ENCODE results near the gene BCL11A.
A peak's percentile ranks its signal among the peaks of the same experiment; 100 is the strongest.

Gene BCL11A

GRCh38 chr2:60567919-60568768, 14.7 kb upstream of the BCL11A start:
- no peak for DNase-seq
- H2BK15ac ChIP-seq (ENCODE audit: low read depth, poor library complexity, severe bottlenecking): no peak overlapping the region
- H2AK5ac ChIP-seq (ENCODE audit: low read length, severe bottlenecking): no peak overlapping the region
- H4K91ac ChIP-seq (ENCODE audit: low read length): no peak overlapping the region
- no peak overlapping the region for H2BK12ac ChIP-seq (ENCODE audit: low read length in 2 of 2)
- no peak overlapping the region for H2BK120ac ChIP-seq (ENCODE audit: low read depth, low read length)
- H3K9me3 ChIP-seq (ENCODE audit: control insufficient read depth, low read length): no peaks in the 10 kb centered on the region
- H3K79me1 ChIP-seq (replicated peaks; ENCODE audit: low read length, poor library complexity, severe bottlenecking): no peaks in the 10 kb centered on the region
- H3K36me3 ChIP-seq (ENCODE audit: control insufficient read depth in 1 of 2, insufficient read depth in 2 of 2, low read depth in 1 of 2, low read length in 2 of 2): no peaks in the 10 kb centered on the region
- H3K4me1 ChIP-seq (ENCODE audit: control insufficient read depth, insufficient read depth, low read depth, low read length): peaks cover 8% of the 10 kb centered on the region
- peaks cover 58 to 82% of the 10 kb centered on the region in 2 experiments for H3K27me3 ChIP-seq (ENCODE audit: control insufficient read depth in 1 of 2, insufficient read depth in 1 of 2, low read length in 2 of 2)
- no peak overlapping the region for H3K27ac ChIP-seq (ENCODE audit: low read length, poor library complexity, severe bottlenecking)
- no peak overlapping the region for H3K18ac ChIP-seq (ENCODE audit: low read depth in 1 of 2, low read length in 2 of 2)
- 46% methylated on average over 10 of the region's 11 CpGs for WGBS
- no peak overlapping the region for H2BK5ac ChIP-seq (ENCODE audit: low read depth, low read length, poor library complexity, severe bottlenecking)
- H3K4me3 ChIP-seq (ENCODE audit: insufficient read depth in 1 of 2, low read depth in 1 of 2, low read length in 2 of 2): no peak overlapping the region
- no peak overlapping the region for H3K9ac ChIP-seq (ENCODE audit: low read length)
- H4K8ac ChIP-seq (ENCODE audit: low read length): no peak overlapping the region
- no peak overlapping the region for H3K4ac ChIP-seq (ENCODE audit: low read depth in 1 of 2, low read length in 2 of 2)
- no peak overlapping the region for H3K23ac ChIP-seq (ENCODE audit: low read length in 2 of 2)
- no peak overlapping the region for H2AFZ ChIP-seq (ENCODE audit: low read depth, low read length)
- H3K4me2 ChIP-seq (ENCODE audit: low read length, poor library complexity, severe bottlenecking): no peak overlapping the region
- no peak overlapping the region for H3K14ac ChIP-seq (ENCODE audit: low read length in 2 of 2)

- no peak overlapping the region for H4K8ac ChIP-seq (ENCODE audit: low read length)
- H3K9ac ChIP-seq (ENCODE audit: low read length): no peak overlapping the region
Measured at GRCh38 chr2:60567096-60567495, 13.6 kb upstream of the BCL11A start.

GRCh38 chr2:60565472-60565871, 12.0 kb upstream of the BCL11A start:
- Histone ChIP-seq H3K4ac (ENCODE audit: low read depth in 1 of 2, low read length in 2 of 2) (no peak overlapping the region), H3K23ac (ENCODE audit: low read length in 2 of 2) (no peak overlapping the region), H2BK12ac (ENCODE audit: low read length in 2 of 2) (no peak overlapping the region), H3K79me1 (replicated peaks; ENCODE audit: low read length, poor library complexity, severe bottlenecking) (no peaks in the 10 kb centered on the region), H2AFZ (ENCODE audit: low read depth, low read length) (no peak overlapping the region), H3K27ac (ENCODE audit: low read length, poor library complexity, severe bottlenecking) (no peak overlapping the region), H3K36me3 (ENCODE audit: control insufficient read depth in 1 of 2, insufficient read depth in 2 of 2, low read depth in 1 of 2, low read length in 2 of 2) (no peaks in the 10 kb centered on the region), H3K4me1 (ENCODE audit: control insufficient read depth, insufficient read depth, low read depth, low read length) (peaks cover 7% of the 10 kb centered on the region), H2AK5ac (ENCODE audit: low read length, severe bottlenecking) (no peak overlapping the region), H3K9ac (ENCODE audit: low read length) (no peak overlapping the region), H3K14ac (ENCODE audit: low read length in 2 of 2) (no peak overlapping the region), H2BK15ac (ENCODE audit: low read depth, poor library complexity, severe bottlenecking) (no peak overlapping the region), H3K4me3 (ENCODE audit: insufficient read depth in 1 of 2, low read depth in 1 of 2, low read length in 2 of 2) (no peak overlapping the region), H3K9me3 (ENCODE audit: control insufficient read depth, low read length) (no peaks in the 10 kb centered on the region), H3K4me2 (ENCODE audit: low read length, poor library complexity, severe bottlenecking) (no peak overlapping the region), H2BK120ac (ENCODE audit: low read depth, low read length) (no peak overlapping the region), H4K91ac (ENCODE audit: low read length) (no peak overlapping the region), H2BK5ac (ENCODE audit: low read depth, low read length, poor library complexity, severe bottlenecking) (no peak overlapping the region), H4K8ac (ENCODE audit: low read length) (no peak overlapping the region), H3K18ac (ENCODE audit: low read depth in 1 of 2, low read length in 2 of 2) (no peak overlapping the region), H3K27me3 (ENCODE audit: control insufficient read depth in 1 of 2, insufficient read depth in 1 of 2, low read length in 2 of 2) (peaks cover 49 to 75% of the 10 kb centered on the region in 2 experiments)
- DNase-seq: peak; percentile 29
- 0% methylated on average over 1 of the region's 3 CpGs for WGBS

More at GRCh38 chr2:60567096-60567495, 13.6 kb upstream of the BCL11A start:
- H3K4ac ChIP-seq (ENCODE audit: low read depth in 1 of 2, low read length in 2 of 2): no peak overlapping the region
- no peak overlapping the region for H2AK5ac ChIP-seq (ENCODE audit: low read length, severe bottlenecking)
- WGBS: 100% methylated on average over 3 of the region's 4 CpGs
- H3K27ac ChIP-seq (ENCODE audit: low read length, poor library complexity, severe bottlenecking): no peak overlapping the region
- no peak overlapping the region for H3K18ac ChIP-seq (ENCODE audit: low read depth in 1 of 2, low read length in 2 of 2)
- H3K79me1 ChIP-seq (replicated peaks; ENCODE audit: low read length, poor library complexity, severe bottlenecking): no peaks in the 10 kb centered on the region
- H3K4me1 ChIP-seq (ENCODE audit: control insufficient read depth, insufficient read depth, low read depth, low read length): peaks cover 8% of the 10 kb centered on the region
- no peak overlapping the region for H3K23ac ChIP-seq (ENCODE audit: low read length in 2 of 2)
- peaks cover 51 to 77% of the 10 kb centered on the region in 2 experiments for H3K27me3 ChIP-seq (ENCODE audit: control insufficient read depth in 1 of 2, insufficient read depth in 1 of 2, low read length in 2 of 2)
- H2AFZ ChIP-seq (ENCODE audit: low read depth, low read length): no peak overlapping the region
- H4K91ac ChIP-seq (ENCODE audit: low read length): no peak overlapping the region
- no peaks in the 10 kb centered on the region for H3K36me3 ChIP-seq (ENCODE audit: control insufficient read depth in 1 of 2, insufficient read depth in 2 of 2, low read depth in 1 of 2, low read length in 2 of 2)
- H2BK5ac ChIP-seq (ENCODE audit: low read depth, low read length, poor library complexity, severe bottlenecking): no peak overlapping the region
- no peak overlapping the region for H3K4me2 ChIP-seq (ENCODE audit: low read length, poor library complexity, severe bottlenecking)
- DNase-seq: no peak
- H2BK15ac ChIP-seq (ENCODE audit: low read depth, poor library complexity, severe bottlenecking): no peak overlapping the region
- no peak overlapping the region for H2BK120ac ChIP-seq (ENCODE audit: low read depth, low read length)
- H3K9me3 ChIP-seq (ENCODE audit: control insufficient read depth, low read length): no peaks in the 10 kb centered on the region
- no peak overlapping the region for H3K4me3 ChIP-seq (ENCODE audit: insufficient read depth in 1 of 2, low read depth in 1 of 2, low read length in 2 of 2)
- no peak overlapping the region for H3K14ac ChIP-seq (ENCODE audit: low read length in 2 of 2)
- H2BK12ac ChIP-seq (ENCODE audit: low read length in 2 of 2): no peak overlapping the region

- no peak overlapping the region for H3K27ac ChIP-seq (ENCODE audit: low read length, poor library complexity, severe bottlenecking)
- H3K79me1 ChIP-seq (replicated peaks; ENCODE audit: low read length, poor library complexity, severe bottlenecking): no peaks in the 10 kb centered on the region
- no peak overlapping the region for H3K4me2 ChIP-seq (ENCODE audit: low read length, poor library complexity, severe bottlenecking)
- peaks cover 6% of the 10 kb centered on the region for H3K4me1 ChIP-seq (ENCODE audit: control insufficient read depth, insufficient read depth, low read depth, low read length)
- H2BK15ac ChIP-seq (ENCODE audit: low read depth, poor library complexity, severe bottlenecking): no peak overlapping the region
- no peak overlapping the region for H4K8ac ChIP-seq (ENCODE audit: low read length)
- H2AFZ ChIP-seq (ENCODE audit: low read depth, low read length): no peak overlapping the region
- no peak overlapping the region for H3K4ac ChIP-seq (ENCODE audit: low read depth in 1 of 2, low read length in 2 of 2)
- no peak overlapping the region for H3K9ac ChIP-seq (ENCODE audit: low read length)
- H3K27me3 ChIP-seq (ENCODE audit: control insufficient read depth in 1 of 2, insufficient read depth in 1 of 2, low read length in 2 of 2): peaks cover 41 to 75% of the 10 kb centered on the region in 2 experiments
- no peak overlapping the region for H2BK120ac ChIP-seq (ENCODE audit: low read depth, low read length)
- H3K4me3 ChIP-seq (ENCODE audit: insufficient read depth in 1 of 2, low read depth in 1 of 2, low read length in 2 of 2): no peak overlapping the region
- no peaks in the 10 kb centered on the region for H3K36me3 ChIP-seq (ENCODE audit: control insufficient read depth in 1 of 2, insufficient read depth in 2 of 2, low read depth in 1 of 2, low read length in 2 of 2)
- WGBS: 39% methylated on average over 5 of the region's 5 CpGs
- no peaks in the 10 kb centered on the region for H3K9me3 ChIP-seq (ENCODE audit: control insufficient read depth, low read length)
- no peak overlapping the region for H3K23ac ChIP-seq (ENCODE audit: low read length in 2 of 2)
- H3K14ac ChIP-seq (ENCODE audit: low read length in 2 of 2): no peak overlapping the region
- peak; percentile 40 for DNase-seq
- no peak overlapping the region for H2BK5ac ChIP-seq (ENCODE audit: low read depth, low read length, poor library complexity, severe bottlenecking)
- H3K18ac ChIP-seq (ENCODE audit: low read depth in 1 of 2, low read length in 2 of 2): no peak overlapping the region
- no peak overlapping the region for H2BK12ac ChIP-seq (ENCODE audit: low read length in 2 of 2)
- H4K91ac ChIP-seq (ENCODE audit: low read length): no peak overlapping the region
- H2AK5ac ChIP-seq (ENCODE audit: low read length, severe bottlenecking): no peak overlapping the region
Measured at GRCh38 chr2:60560734-60561644, 7.5 kb upstream of the BCL11A start.

Measured in mesenchymal stem cell (in vitro differentiated cells and primary cell).